HepG2 (cell line): ENCODE data around the gene IFI27L2. TPM values are rescaled to one million over a fixed set of nuclear protein-coding genes. Genes with fewer than 3 reads are reported as not detected.
A peak's percentile ranks its signal among the peaks of the same experiment; 100 is the strongest.

Experiments
- ARID4A ChIP-seq: sonication (generic); formaldehyde crosslinking; IDR thresholded peaks from 2 replicates; pipeline ENCODE4 v1.5.0; 2020; ENCODE audit warnings: mild to moderate bottlenecking, missing genetic modification reagents, borderline replicate concordance
- CTCF ChIP-seq: sonication (generic); formaldehyde crosslinking; IDR thresholded peaks from 2 replicates; pipeline ENCODE4 v1.5.0; 2020; ENCODE audit warnings: mild to moderate bottlenecking, missing genetic modification reagents, moderate library complexity
- E2F1 ChIP-seq: sonication (generic); formaldehyde crosslinking; IDR thresholded peaks from 2 replicates; pipeline ENCODE4 v1.5.0; 2020; ENCODE audit warnings: missing genetic modification reagents
- HNRNPL ChIP-seq: fragments of 200-400 bp; formaldehyde crosslinking; IDR thresholded peaks from 2 replicates; pipeline ENCODE4 v1.6.1; 2017; ENCODE audit warnings: mild to moderate bottlenecking, low read depth, low read length
- NCOA1 ChIP-seq: sonication (generic); formaldehyde crosslinking; IDR thresholded peaks from 2 replicates; pipeline ENCODE4 v1.9.0; 2021; ENCODE audit warnings: missing genetic modification reagents
- POLR2A ChIP-seq, 2 experiments: IDR thresholded peaks; 2 replicates each; pipeline ENCODE4 v1.6.1; 2011; ENCODE audit warnings: low read depth in 2 of 2, low read length in 2 of 2, mild to moderate bottlenecking in 1 of 2, moderate library complexity in 1 of 2; ENCODE audit not compliant: insufficient read depth in 1 of 2
- ZNF383 ChIP-seq: sonication (generic); formaldehyde crosslinking; IDR thresholded peaks from 2 replicates; pipeline ENCODE4 v1.4.0; 2020; ENCODE audit warnings: missing genetic modification reagents, mild to moderate bottlenecking, borderline replicate concordance
- ZNF570 ChIP-seq: sonication (generic); formaldehyde crosslinking; IDR thresholded peaks from 2 replicates; pipeline ENCODE4 v1.4.0; 2020; ENCODE audit warnings: mild to moderate bottlenecking, missing genetic modification reagents, borderline replicate concordance
- ZNF772 ChIP-seq: sonication (generic); formaldehyde crosslinking; IDR thresholded peaks from 2 replicates; pipeline ENCODE4 v1.5.0; 2020; ENCODE audit warnings: mild to moderate bottlenecking, missing genetic modification reagents
- polyA plus RNA-seq, 8 experiments: library from polyadenylated mRNA; depleted of rRNA in 3 of 8; stranded (reverse) in 7 of 8; unstranded in 1 of 8; fragments of >200 nt; fragmentation: Illumina TruSeq in 4 of 8; extraction: Trizol in 4 of 8; gene quantifications; 2 replicates each; pipeline versions ENCODE4 v1.2.1 to v1.2.3, GENCODE V29; 2011 to 2016; ENCODE audit warnings: low read depth in 4 of 8, missing spikeins in 1 of 8, mixed read lengths in 1 of 8; ENCODE audit not compliant: insufficient read depth in 1 of 8
- total RNA-seq, 5 experiments: library from RNA; depleted of rRNA; stranded (reverse); fragments of >200 nt; fragmentation: Illumina TruSeq; extraction: Trizol; gene quantifications; 2 replicates each; pipeline ENCODE4 v1.2.3, GENCODE V29; 2016; ENCODE audit warnings: low read depth in 1 of 5
- TF ChIP-seq, protein P1 (sequence below): sonication (generic); formaldehyde crosslinking; IDR thresholded peaks from 2 replicates; pipeline ENCODE4 v1.4.0; 2020; ENCODE audit warnings: missing genetic modification reagents, borderline replicate concordance
- TF ChIP-seq, protein P2 (sequence below): sonication (generic); formaldehyde crosslinking; IDR thresholded peaks from 2 replicates; pipeline ENCODE4 v1.5.0; 2020; ENCODE audit warnings: missing genetic modification reagents, mild to moderate bottlenecking, borderline replicate concordance
- TF ChIP-seq, protein P3 (sequence below): sonication (generic); formaldehyde crosslinking; IDR thresholded peaks from 2 replicates; pipeline ENCODE4 v1.5.1; 2020; ENCODE audit warnings: missing genetic modification reagents, mild to moderate bottlenecking, borderline replicate concordance

The IFI27L2 gene
- total and polyA plus RNA-seq, 2 of the 13 experiments (the other 11 are each of a cell fraction or from before 2014, with no cell fraction given) = 4.3 to 4.8 TPM

DNA sequence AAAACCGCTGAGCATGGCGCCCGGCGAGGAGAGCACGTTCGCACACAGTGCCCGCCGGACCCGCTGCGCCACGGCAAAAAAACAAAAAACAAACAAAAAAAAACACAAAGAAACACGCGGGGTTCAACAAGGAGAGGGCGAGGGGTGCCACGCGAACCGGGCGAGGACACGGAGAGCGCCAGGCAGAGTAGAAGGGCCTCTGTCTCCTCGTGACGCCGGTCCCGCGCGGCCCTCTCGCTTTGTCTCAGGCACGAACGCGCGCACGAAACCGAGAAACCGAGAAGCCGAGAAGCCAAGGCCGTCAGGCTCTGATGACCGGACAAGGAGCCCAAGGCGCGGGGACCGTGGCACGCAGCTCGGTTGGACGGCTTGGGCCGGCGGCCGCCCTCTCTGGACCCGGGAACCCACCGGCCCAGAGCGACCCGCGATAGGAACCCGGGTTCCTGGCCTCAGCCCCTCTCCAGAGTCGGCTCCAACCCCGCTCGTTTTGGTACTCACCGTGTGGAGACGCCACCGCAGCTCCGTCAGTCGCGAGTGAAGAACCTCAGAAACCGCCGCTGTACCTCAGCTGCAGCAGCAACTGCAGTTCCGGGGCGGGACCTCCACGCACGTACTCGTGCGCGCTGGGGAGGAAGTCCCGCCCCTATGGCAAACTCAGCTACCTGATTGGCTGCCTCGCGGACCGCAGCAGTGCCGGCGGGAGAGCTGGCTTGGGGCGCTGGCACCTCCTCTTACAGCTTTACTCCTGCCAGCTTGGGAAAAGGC, 48.6 kb downstream of the IFI27L2 start, which contains the start of the genes DDX24 and IFI27L1 (continued):
- 0 out of 2 replicates have a peak, but pooled peaks have one; percentile 3 for TF ChIP-seq HNRNPL
- TF ChIP-seq, protein P1, sequence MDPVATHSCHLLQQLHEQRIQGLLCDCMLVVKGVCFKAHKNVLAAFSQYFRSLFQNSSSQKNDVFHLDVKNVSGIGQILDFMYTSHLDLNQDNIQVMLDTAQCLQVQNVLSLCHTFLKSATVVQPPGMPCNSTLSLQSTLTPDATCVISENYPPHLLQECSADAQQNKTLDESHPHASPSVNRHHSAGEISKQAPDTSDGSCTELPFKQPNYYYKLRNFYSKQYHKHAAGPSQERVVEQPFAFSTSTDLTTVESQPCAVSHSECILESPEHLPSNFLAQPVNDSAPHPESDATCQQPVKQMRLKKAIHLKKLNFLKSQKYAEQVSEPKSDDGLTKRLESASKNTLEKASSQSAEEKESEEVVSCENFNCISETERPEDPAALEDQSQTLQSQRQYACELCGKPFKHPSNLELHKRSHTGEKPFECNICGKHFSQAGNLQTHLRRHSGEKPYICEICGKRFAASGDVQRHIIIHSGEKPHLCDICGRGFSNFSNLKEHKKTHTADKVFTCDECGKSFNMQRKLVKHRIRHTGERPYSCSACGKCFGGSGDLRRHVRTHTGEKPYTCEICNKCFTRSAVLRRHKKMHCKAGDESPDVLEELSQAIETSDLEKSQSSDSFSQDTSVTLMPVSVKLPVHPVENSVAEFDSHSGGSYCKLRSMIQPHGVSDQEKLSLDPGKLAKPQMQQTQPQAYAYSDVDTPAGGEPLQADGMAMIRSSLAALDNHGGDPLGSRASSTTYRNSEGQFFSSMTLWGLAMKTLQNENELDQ (CRISPR knock-in tag) = no peak
- peak; percentile 55; the same call in 1 of the 2 replicates for TF ChIP-seq ZNF772 (CRISPR knock-in tag)
- no peak for TF ChIP-seq ZNF383 (CRISPR knock-in tag)
- TF ChIP-seq NCOA1 = no peak
- TF ChIP-seq CTCF (CRISPR knock-in tag) = no peak
- TF ChIP-seq, protein P2, sequence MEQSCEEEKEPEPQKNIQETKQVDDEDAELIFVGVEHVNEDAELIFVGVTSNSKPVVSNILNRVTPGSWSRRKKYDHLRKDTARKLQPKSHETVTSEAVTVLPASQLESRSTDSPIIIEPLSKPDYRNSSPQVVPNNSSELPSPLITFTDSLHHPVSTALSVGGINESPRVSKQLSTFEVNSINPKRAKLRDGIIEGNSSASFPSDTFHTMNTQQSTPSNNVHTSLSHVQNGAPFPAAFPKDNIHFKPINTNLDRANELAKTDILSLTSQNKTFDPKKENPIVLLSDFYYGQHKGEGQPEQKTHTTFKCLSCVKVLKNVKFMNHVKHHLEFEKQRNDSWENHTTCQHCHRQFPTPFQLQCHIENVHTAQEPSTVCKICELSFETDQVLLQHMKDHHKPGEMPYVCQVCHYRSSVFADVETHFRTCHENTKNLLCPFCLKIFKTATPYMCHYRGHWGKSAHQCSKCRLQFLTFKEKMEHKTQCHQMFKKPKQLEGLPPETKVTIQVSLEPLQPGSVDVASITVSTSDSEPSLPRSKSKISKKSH = peak; percentile 78; the same call in 1 of the 2 replicates
- peak; percentile 83 to 89 for TF ChIP-seq POLR2A (IDR thresholded peaks at IDR 0.05; ENCODE audit: insufficient read depth in 1 of 2, low read depth in 2 of 2, low read length in 2 of 2)
- TF ChIP-seq ZNF570 (CRISPR knock-in tag) = no peak
- TF ChIP-seq, protein P3, sequence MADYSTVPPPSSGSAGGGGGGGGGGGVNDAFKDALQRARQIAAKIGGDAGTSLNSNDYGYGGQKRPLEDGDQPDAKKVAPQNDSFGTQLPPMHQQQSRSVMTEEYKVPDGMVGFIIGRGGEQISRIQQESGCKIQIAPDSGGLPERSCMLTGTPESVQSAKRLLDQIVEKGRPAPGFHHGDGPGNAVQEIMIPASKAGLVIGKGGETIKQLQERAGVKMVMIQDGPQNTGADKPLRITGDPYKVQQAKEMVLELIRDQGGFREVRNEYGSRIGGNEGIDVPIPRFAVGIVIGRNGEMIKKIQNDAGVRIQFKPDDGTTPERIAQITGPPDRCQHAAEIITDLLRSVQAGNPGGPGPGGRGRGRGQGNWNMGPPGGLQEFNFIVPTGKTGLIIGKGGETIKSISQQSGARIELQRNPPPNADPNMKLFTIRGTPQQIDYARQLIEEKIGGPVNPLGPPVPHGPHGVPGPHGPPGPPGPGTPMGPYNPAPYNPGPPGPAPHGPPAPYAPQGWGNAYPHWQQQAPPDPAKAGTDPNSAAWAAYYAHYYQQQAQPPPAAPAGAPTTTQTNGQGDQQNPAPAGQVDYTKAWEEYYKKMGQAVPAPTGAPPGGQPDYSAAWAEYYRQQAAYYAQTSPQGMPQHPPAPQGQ (CRISPR knock-in tag) = no peak
- TF ChIP-seq E2F1 (CRISPR knock-in tag) = peak; percentile 67
- peak; percentile 92; the same call in 1 of the 2 replicates for TF ChIP-seq ARID4A (CRISPR knock-in tag)
